Measurements from ENCODE around the gene SLC8A2. TPM values are rescaled to one million over a fixed set of nuclear protein-coding genes. Genes with fewer than 3 reads are reported as not detected.

The SLC8A2 gene
- total RNA-seq, 2 experiments from 2014 or later, result 0.13 to 0.36 TPM

- ChIA-PET POLR2A (no interaction called here), CTCF (ENCODE audit: unreplicated experiment) (no interaction called here)
- Histone ChIP-seq H3K9me3 (ENCODE audit: low read length) (no peaks in the 10 kb centered on the region), H3K4me2 (ENCODE audit: low read length) (no peak overlapping the region), H3K4me3 (ENCODE audit: low read depth, low read length, poor library complexity, severe bottlenecking) (no peak overlapping the region), H3K79me2 (ENCODE audit: insufficient read depth, low read depth, low read length) (no peaks in the 10 kb centered on the region), H3K4me1 (ENCODE audit: insufficient read depth, low read length, poor library complexity, severe bottlenecking) (peaks cover 9% of the 10 kb centered on the region), H3K27ac (ENCODE audit: low read depth, low read length, poor library complexity, severe bottlenecking) (no peak overlapping the region), H4K20me1 (ENCODE audit: insufficient read depth, low read length) (no peaks in the 10 kb centered on the region), H2AFZ (ENCODE audit: low read length) (no peak overlapping the region), H3K36me3 (ENCODE audit: insufficient read depth, low read length) (no peaks in the 10 kb centered on the region), H3K9me2 (ENCODE audit: insufficient read depth, low read length) (no peaks in the 10 kb centered on the region)
- intact Hi-C loops (cut with micrococcal nuclease; ENCODE audit: unreplicated experiment), result no loop called here
- TF ChIP-seq EZH2phosphoT487 (IDR thresholded peaks at IDR 0.05; ENCODE audit: borderline replicate concordance, low read depth, low read length) (no peak), CTCF (conservative IDR thresholded peaks at IDR 0.05; ENCODE audit: low read length) (no peak)
- DNase-seq (ENCODE audit: low spot score), result no peak
- no TSS peak for BruUV-seq (replicated peaks)
Observed at GRCh38 chr19:47465957-47466356, 5.7 kb downstream of the SLC8A2 start.

GRCh38 chr19:47464675-47465419, 6.8 kb downstream of the SLC8A2 start:
- H3K4me3 ChIP-seq (ENCODE audit: low read depth, low read length, poor library complexity, severe bottlenecking), result no peak overlapping the region
- H3K36me3 ChIP-seq (ENCODE audit: insufficient read depth, low read length), result no peaks in the 10 kb centered on the region
- ChIA-PET POLR2A (interaction anchor here (0.6 kb wide), 1 partner anchor 173 kb away, joined by 4 read pairs; no protein-coding TSS in a partner anchor), CTCF (ENCODE audit: unreplicated experiment) (no interaction called here)
- no peaks in the 10 kb centered on the region for H3K79me2 ChIP-seq (ENCODE audit: insufficient read depth, low read depth, low read length)
- H3K9me2 ChIP-seq (ENCODE audit: insufficient read depth, low read length), result no peaks in the 10 kb centered on the region
- no TSS peak for BruUV-seq (replicated peaks)
- no peak for TF ChIP-seq EZH2phosphoT487 (IDR thresholded peaks at IDR 0.05; ENCODE audit: borderline replicate concordance, low read depth, low read length)
- no peak for TF ChIP-seq CTCF (conservative IDR thresholded peaks at IDR 0.05; ENCODE audit: low read length)
- no peak overlapping the region for H2AFZ ChIP-seq (ENCODE audit: low read length)
- H3K9me3 ChIP-seq (ENCODE audit: low read length), result no peaks in the 10 kb centered on the region
- H3K4me1 ChIP-seq (ENCODE audit: insufficient read depth, low read length, poor library complexity, severe bottlenecking), result peaks cover 9% of the 10 kb centered on the region
- no peak overlapping the region for H3K27ac ChIP-seq (ENCODE audit: low read depth, low read length, poor library complexity, severe bottlenecking)
- H3K4me2 ChIP-seq (ENCODE audit: low read length), result peak overlapping the region; percentile 15; the same call in 1 of the 2 replicates
- intact Hi-C loops (cut with micrococcal nuclease; ENCODE audit: unreplicated experiment), result no loop called here
- DNase-seq (ENCODE audit: low spot score), result no peak
- no peaks in the 10 kb centered on the region for H4K20me1 ChIP-seq (ENCODE audit: insufficient read depth, low read length)

- ChIA-PET CTCF (ENCODE audit: unreplicated experiment) (no interaction called here), POLR2A (no interaction called here)
- H3K79me2 ChIP-seq (ENCODE audit: insufficient read depth, low read depth, low read length), result no peaks in the 10 kb centered on the region
- no peak for TF ChIP-seq CTCF (conservative IDR thresholded peaks at IDR 0.05; ENCODE audit: low read length)
- TF ChIP-seq EZH2phosphoT487 (IDR thresholded peaks at IDR 0.05; ENCODE audit: borderline replicate concordance, low read depth, low read length), result no peak
- no peak overlapping the region for H3K4me2 ChIP-seq (ENCODE audit: low read length)
- H4K20me1 ChIP-seq (ENCODE audit: insufficient read depth, low read length), result no peaks in the 10 kb centered on the region
- no peaks in the 10 kb centered on the region for H3K9me2 ChIP-seq (ENCODE audit: insufficient read depth, low read length)
- peaks cover 9% of the 10 kb centered on the region for H3K4me1 ChIP-seq (ENCODE audit: insufficient read depth, low read length, poor library complexity, severe bottlenecking)
- DNase-seq (ENCODE audit: low spot score), result no peak
- BruUV-seq (replicated peaks), result no TSS peak
- H2AFZ ChIP-seq (ENCODE audit: low read length), result no peak overlapping the region
- H3K9me3 ChIP-seq (ENCODE audit: low read length), result no peaks in the 10 kb centered on the region
- H3K27ac ChIP-seq (ENCODE audit: low read depth, low read length, poor library complexity, severe bottlenecking), result no peak overlapping the region
- H3K36me3 ChIP-seq (ENCODE audit: insufficient read depth, low read length), result no peaks in the 10 kb centered on the region
- intact Hi-C loops (cut with micrococcal nuclease; ENCODE audit: unreplicated experiment), result no loop called here
- H3K4me3 ChIP-seq (ENCODE audit: low read depth, low read length, poor library complexity, severe bottlenecking), result no peak overlapping the region
Observed at GRCh38 chr19:47461876-47462275, 9.8 kb downstream of the SLC8A2 start.

Measured in OCI-LY7 (cell line).